H1 (cell line): ENCODE results near the gene ZNF785. TPM values are rescaled to one million over a fixed set of nuclear protein-coding genes. Genes with fewer than 3 reads are reported as not detected.

Source experiments
- CTCF ChIA-PET: fragments of 300-600 bp; sonication (Branson Sonifier 250); formaldehyde crosslinking; loops from one replicate; lab custom pipeline; 2021; ENCODE audit not compliant: partially characterized antibody; lab: Charles Lee
- POLR2A ChIA-PET: fragments of 300-600 bp; sonication (Branson Sonifier 250); formaldehyde crosslinking; loops from one replicate; lab custom pipeline; 2021; ENCODE audit warnings: inconsistent platforms; ENCODE audit not compliant: partially characterized antibody; lab: Charles Lee
- DNase-seq, 2 experiments: peaks; one replicate each; pipeline versions ENCODE4 v3.0.0 to v3.0.0-alpha.2; 2010 to 2022; ENCODE audit warnings: low spot score in 2 of 2, low read depth in 1 of 2, mixed read lengths in 1 of 2
- FAIRE-seq: peaks from 2 replicates; lab custom pipeline; 2011; peaks lifted over from hg19 to GRCh38; lab: Jason Lieb, UNC
- H2AFZ ChIP-seq: 2 replicates; pipeline ENCODE4 v1.8.1; 2012; ENCODE audit warnings: low read length, inconsistent platforms
- H2AK5ac ChIP-seq: 2 replicates; pipeline ENCODE4 v1.6.1; 2013; ENCODE audit warnings: low read depth, low read length
- H2BK120ac ChIP-seq: replicated peaks from 2 replicates; pipeline ENCODE3; 2013; ENCODE audit warnings: low read depth, low read length, inconsistent platforms
- H2BK12ac ChIP-seq: 2 replicates; pipeline ENCODE4 v1.6.1; 2013; ENCODE audit warnings: low read depth, low read length
- H2BK15ac ChIP-seq: 2 replicates; pipeline ENCODE4 v1.6.1; 2013; ENCODE audit warnings: low read length
- H2BK20ac ChIP-seq: 2 replicates; pipeline ENCODE4 v1.6.1; 2013; ENCODE audit warnings: low read length
- H2BK5ac ChIP-seq: 2 replicates; pipeline ENCODE4 v1.6.1; 2013; ENCODE audit warnings: low read depth, low read length
- H3K14ac ChIP-seq: 2 replicates; pipeline ENCODE4 v1.6.1; 2013; ENCODE audit warnings: inconsistent platforms; ENCODE audit not compliant: insufficient read length
- H3K18ac ChIP-seq: 2 replicates; pipeline ENCODE4 v1.6.1; 2013; ENCODE audit warnings: low read length; ENCODE audit errors: extremely low read depth
- H3K23ac ChIP-seq: 2 replicates; pipeline ENCODE4 v1.6.1; 2013; ENCODE audit warnings: inconsistent platforms; ENCODE audit not compliant: insufficient read length
- H3K23me2 ChIP-seq: 2 replicates; pipeline ENCODE4 v1.6.1; 2013; ENCODE audit warnings: low read depth, low read length
- H3K27ac ChIP-seq: 2 replicates; pipeline ENCODE4 v1.6.1; 2011; ENCODE audit warnings: low read depth, low read length, inconsistent platforms
- H3K27me3 ChIP-seq, 4 experiments: replicated peaks in 1 of 4; 1 replicate in 1 of 4; 2 replicates in 3 of 4; pipeline versions ENCODE4 v1.6.1 to v1.8.1; 2011 to 2013; ENCODE audit warnings: low read length in 3 of 4, mild to moderate bottlenecking in 3 of 4, inconsistent platforms in 2 of 4, mixed read lengths in 2 of 4, moderate library complexity in 1 of 4; ENCODE audit not compliant: control insufficient read depth in 3 of 4, insufficient read depth in 3 of 4; ENCODE audit errors: extremely low read depth in 1 of 4
- H3K36me3 ChIP-seq, 4 experiments: 2 replicates each; pipeline versions ENCODE4 v1.6.1 to v1.8.1; 2011 to 2013; ENCODE audit warnings: mild to moderate bottlenecking in 4 of 4, low read length in 3 of 4, moderate library complexity in 2 of 4, control low read depth in 1 of 4, inconsistent platforms in 1 of 4; ENCODE audit not compliant: insufficient read depth in 4 of 4, control insufficient read depth in 2 of 4
- H3K4ac ChIP-seq: replicated peaks from 2 replicates; pipeline ENCODE3; 2013; ENCODE audit warnings: low read length, low read depth, mixed read lengths, inconsistent platforms; ENCODE audit not compliant: insufficient read length
- H3K4me1 ChIP-seq, 4 experiments: replicated peaks in 1 of 4; 1 replicate in 1 of 4; 2 replicates in 3 of 4; pipeline versions ENCODE4 v1.6.1 to v1.8.1; 2011 to 2013; ENCODE audit warnings: low read length in 3 of 4, inconsistent platforms in 2 of 4, mixed read lengths in 1 of 4; ENCODE audit not compliant: insufficient read depth in 4 of 4, control insufficient read depth in 3 of 4
- H3K4me2 ChIP-seq, 2 experiments: 2 replicates each; pipeline versions ENCODE4 v1.6.1 to v1.8.1; 2011 to 2013; ENCODE audit warnings: low read depth in 2 of 2, low read length in 2 of 2, control low read depth in 1 of 2, inconsistent platforms in 1 of 2, mild to moderate bottlenecking in 1 of 2; ENCODE audit not compliant: insufficient read depth in 1 of 2
- H3K4me3 ChIP-seq, 4 experiments: fragments of 200-600, 300-600 bp in 1 of 4; sonication (generic), shearing (Covaris generic), sonication (Bioruptor Twin) in 1 of 4; 2 replicates each; pipeline versions ENCODE4 v1.5.1 to v1.8.1; 2011 to 2016; ENCODE audit warnings: low read length in 4 of 4, low read depth in 3 of 4, control low read depth in 2 of 4, inconsistent platforms in 2 of 4, mild to moderate bottlenecking in 2 of 4, mixed read lengths in 1 of 4, moderate library complexity in 1 of 4; ENCODE audit not compliant: insufficient read depth in 2 of 4; ENCODE audit errors: extremely low read depth in 1 of 4
- H3K56ac ChIP-seq: replicated peaks from 2 replicates; pipeline ENCODE3; 2013; ENCODE audit warnings: low read depth, mild to moderate bottlenecking, mixed read lengths, low read length, inconsistent platforms; ENCODE audit not compliant: insufficient read length
- H3K79me1 ChIP-seq: 2 replicates; pipeline ENCODE4 v1.6.1; 2013; ENCODE audit warnings: low read depth, low read length, control low read depth
- H3K79me2 ChIP-seq, 2 experiments: 2 replicates each; pipeline versions ENCODE4 v1.6.1 to v1.8.1; 2012 to 2013; ENCODE audit warnings: low read length in 2 of 2, mild to moderate bottlenecking in 2 of 2, inconsistent platforms in 1 of 2; ENCODE audit not compliant: insufficient read depth in 2 of 2, control insufficient read depth in 1 of 2
- H3K9ac ChIP-seq, 4 experiments: replicated peaks in 1 of 4; 1 replicate in 1 of 4; 2 replicates in 3 of 4; pipeline versions ENCODE4 v1.6.1 to v1.8.1; 2011 to 2013; ENCODE audit warnings: low read depth in 3 of 4, low read length in 3 of 4, control low read depth in 2 of 4, mild to moderate bottlenecking in 2 of 4, moderate library complexity in 2 of 4, inconsistent platforms in 1 of 4; ENCODE audit errors: extremely low read depth in 1 of 4
- H3K9me3 ChIP-seq, 2 experiments: 2 replicates each; pipeline versions ENCODE4 v1.6.1 to v1.8.1; 2012 to 2013; ENCODE audit warnings: mild to moderate bottlenecking in 2 of 2, moderate library complexity in 2 of 2, control low read depth in 1 of 2, inconsistent platforms in 1 of 2, low read depth in 1 of 2, low read length in 1 of 2, mixed read lengths in 1 of 2; ENCODE audit not compliant: insufficient read depth in 2 of 2
- H4K20me1 ChIP-seq, 2 experiments: replicated peaks in 1 of 2; 2 replicates each; pipeline versions ENCODE3 to v1.8.1; 2011 to 2013; ENCODE audit warnings: inconsistent platforms in 2 of 2, low read length in 2 of 2, mild to moderate bottlenecking in 1 of 2; ENCODE audit not compliant: insufficient read depth in 2 of 2, control insufficient read depth in 1 of 2
- H4K5ac ChIP-seq: 2 replicates; pipeline ENCODE4 v1.6.1; 2013; ENCODE audit warnings: low read length, low read depth, mixed read lengths, inconsistent platforms; ENCODE audit not compliant: insufficient read length
- H4K8ac ChIP-seq: 2 replicates; pipeline ENCODE4 v1.8.0; 2013; ENCODE audit warnings: mild to moderate bottlenecking, moderate library complexity, low read length, inconsistent platforms; ENCODE audit not compliant: insufficient read depth; ENCODE audit errors: extremely low read depth
- H4K91ac ChIP-seq: replicated peaks from 2 replicates; pipeline ENCODE3; 2013; ENCODE audit warnings: low read length, mixed read lengths, inconsistent platforms; ENCODE audit not compliant: insufficient read length
- CHD2 ChIP-seq: IDR thresholded peaks from 2 replicates; pipeline ENCODE4 v1.6.1; 2012; ENCODE audit warnings: low read length, improper control_type of control experiment
- GTF2F1 ChIP-seq: IDR thresholded peaks from 2 replicates; pipeline ENCODE4 v1.6.1; 2012; ENCODE audit warnings: low read depth, low read length, improper control_type of control experiment, borderline replicate concordance
- SRF ChIP-seq: IDR thresholded peaks from 2 replicates; pipeline ENCODE4 v1.6.1; 2011; ENCODE audit warnings: mild to moderate bottlenecking, low read depth, low read length, moderate library complexity
- TBP ChIP-seq: IDR thresholded peaks from 2 replicates; pipeline ENCODE4 v1.6.1; 2011; ENCODE audit warnings: low read depth, low read length, improper control_type of control experiment
- WGBS, 2 experiments: shearing (Covaris generic) in 1 of 2; methylation state at CpG; one replicate each; pipeline versions ENCODE4 v1.1.6 to v1.1.7; 2013 to 2015; ENCODE audit warnings: low lambda C conversion rate in 2 of 2, mixed read lengths in 2 of 2, inconsistent platforms in 1 of 2, low coverage in 1 of 2, missing lambda C conversion rate in 1 of 2; ENCODE audit not compliant: insufficient replicate concordance in 2 of 2, insufficient coverage in 1 of 2, insufficient read length in 1 of 2; ENCODE audit errors: extremely low coverage in 1 of 2, missing lambda C conversion rate in 1 of 2; 5-methylcytosine and 5-hydroxymethylcytosine counted together
- polyA plus RNA-seq, 7 experiments: library from polyadenylated mRNA; depleted of rRNA in 3 of 7; stranded (reverse) in 5 of 7; unstranded in 2 of 7; fragments of >200 nt in 5 of 7; fragments of 200-250 nt in 2 of 7; gene quantifications; 1 replicate in 5 of 7; 2 replicates in 1 of 7; 4 replicates in 1 of 7; pipeline versions ENCODE4 v1.2.1 to v1.2.3, GENCODE V29; 2011 to 2013; ENCODE audit warnings: missing spikeins in 2 of 7, mixed read lengths in 2 of 7
- total RNA-seq: library from RNA; stranded (reverse); fragmentation: NEBNext Ultra II Directional; extraction: Animal tissue kit (Norgen Biotek cat#: 25700); gene quantifications from 2 replicates; pipeline ENCODE4 v1.2.1, GENCODE V29; 2021

ZNF785 gene
- total and polyA plus RNA-seq, 2 of the 8 experiments (the other 6 are each of a cell fraction or from before 2014, with no cell fraction given): 8.6 to 12.9 TPM

DNA sequence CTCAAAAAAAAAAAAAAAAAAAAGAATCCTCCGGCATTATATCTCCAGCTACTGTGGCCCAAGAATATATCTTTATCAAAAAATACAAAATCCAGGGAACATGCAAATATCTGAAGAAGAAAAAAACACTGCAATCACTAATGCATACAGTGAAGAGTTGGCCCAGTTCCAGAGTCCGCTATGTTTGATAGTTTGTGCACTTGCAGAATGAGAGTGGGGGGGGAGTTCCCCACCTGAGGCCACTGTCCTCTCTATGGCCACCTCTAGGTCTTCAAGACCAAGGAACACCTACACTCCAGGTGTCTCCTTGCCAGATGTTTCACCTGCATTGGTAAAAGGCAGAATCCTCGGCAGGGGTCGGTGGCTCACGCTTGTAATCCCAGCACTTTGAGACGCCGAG is 4.0 kb downstream of the ZNF785 start:
- Histone ChIP-seq H3K27me3 (no peaks in the 10 kb centered on the region), H2BK15ac (no peak overlapping the region), H2BK12ac (no peak overlapping the region), H2BK5ac (no peak overlapping the region), H3K79me1 (peaks cover 6% of the 10 kb centered on the region), H2BK20ac (no peak overlapping the region), H3K4me2 (no peak overlapping the region), H3K9me3 (no peaks in the 10 kb centered on the region), H3K14ac (no peak overlapping the region), H3K4me3 (no peak overlapping the region), H2BK120ac (no peak overlapping the region), H2AFZ (no peak overlapping the region), H4K5ac (no peak overlapping the region), H3K9ac (no peak overlapping the region), H3K18ac (no peak overlapping the region), H3K79me2 (peaks cover 0 to 4% of the 10 kb centered on the region in 2 experiments; a peak in 1 of 4 replicates), H2AK5ac (no peak overlapping the region), H3K23ac (no peak overlapping the region), H3K4me1 (no peaks in the 10 kb centered on the region; a peak in 3 of 7 replicates), H3K23me2 (peaks cover 7% of the 10 kb centered on the region; the same call in 1 of the 2 replicates), H3K27ac (no peak overlapping the region), H4K20me1 (peaks cover 0 to 3% of the 10 kb centered on the region in 2 experiments), H3K4ac (no peak overlapping the region), H3K56ac (no peak overlapping the region), H4K91ac (no peak overlapping the region), H3K36me3 (peaks cover 6 to 21% (median 12%) of the 10 kb centered on the region in 4 experiments; a peak in 7 of 8 replicates), H4K8ac (no peak overlapping the region)
- ChIA-PET CTCF (interaction anchor here (0.6 to 1.4 kb wide), 4 partner anchors 15 to 135 kb away, joined by 3 to 8 read pairs (median 3); no protein-coding TSS in a partner anchor), POLR2A (interaction anchor here (1.2 to 5.9 kb wide), 5 partner anchors 10 to 46 kb away, joined by 3 to 45 read pairs (median 3); partner anchors contain the start of gene ZNF688)
- no peak for FAIRE-seq
- 92% methylated on average over 6 of the region's 7 CpGs; no CpG with 5 or more reads in 1 of the 2 experiments for WGBS, 2 experiments
- no peak for DNase-seq
- TF ChIP-seq CHD2 (no peak), TBP (no peak), GTF2F1 (no peak), SRF (no peak)
